ELR (cell line): ENCODE results near the gene AP4E1.
"Not testable (repeated sequence)": the region's sequence is repeated elsewhere in the genome, so short reads cannot be mapped to it uniquely, and the experiment has no call there.

Experiments used
- DNase-seq: peaks from one replicate; pipeline ENCODE4 v3.0.0-alpha.2; 2015; ENCODE audit warnings: low read depth

The AP4E1 gene

GRCh38 chr15:50908209-50909009 is at the start of gene AP4E1:
Gene AP4E1, plus strand, starts transcription at chr15:50908683. Its CDS starts 96 bp downstream, at chr15:50908779.
- peak; percentile 92 for DNase-seq

- DNase-seq: no peak
Observed at GRCh38 chr15:50860824-50861223, 47.7 kb upstream of the AP4E1 start.

- no peak for DNase-seq
Observed at GRCh38 chr15:50862553-50862952, 45.9 kb upstream of the AP4E1 start.

GRCh38 chr15:50864873-50865272 is 43.6 kb upstream of the AP4E1 start:
- DNase-seq: no peak

- DNase-seq: no peak
Observed at GRCh38 chr15:50865515-50866353, 42.7 kb upstream of the AP4E1 start.

GRCh38 chr15:50871832-50872231 is 36.7 kb upstream of the AP4E1 start:
- no peak for DNase-seq

GRCh38 chr15:50872832-50873426 is 35.6 kb upstream of the AP4E1 start:
- DNase-seq: no peak

GRCh38 chr15:50873935-50874361 is 34.5 kb upstream of the AP4E1 start:
- DNase-seq: no peak

GRCh38 chr15:50875238-50875637 is 33.2 kb upstream of the AP4E1 start:
- DNase-seq: not testable (repeated sequence)

GRCh38 chr15:50876260-50876988 is 32.1 kb upstream of the AP4E1 start:
- no peak for DNase-seq

- DNase-seq: peak; percentile 89
Observed at GRCh38 chr15:50876989-50877360, 31.5 kb upstream of the AP4E1 start.

- DNase-seq: no peak
Observed at GRCh38 chr15:50879016-50879617, 29.4 kb upstream of the AP4E1 start.

- DNase-seq: no peak
Observed at GRCh38 chr15:50880206-50880605, 28.3 kb upstream of the AP4E1 start.

GRCh38 chr15:50880651-50881114 is 27.8 kb upstream of the AP4E1 start:
- peak; percentile 62 for DNase-seq

GRCh38 chr15:50881121-50882048 is 27.1 kb upstream of the AP4E1 start:
- peak; percentile 36 for DNase-seq

GRCh38 chr15:50883903-50884302 is 24.6 kb upstream of the AP4E1 start:
- peak; percentile 85 for DNase-seq

- peak; percentile 89 for DNase-seq
Observed at GRCh38 chr15:50884540-50884939, 23.9 kb upstream of the AP4E1 start.

- no peak for DNase-seq
Observed at GRCh38 chr15:50886139-50886467, 22.4 kb upstream of the AP4E1 start.

GRCh38 chr15:50886611-50887345 is 21.7 kb upstream of the AP4E1 start:
- no peak for DNase-seq

- DNase-seq: no peak
Observed at GRCh38 chr15:50888054-50888453, 20.4 kb upstream of the AP4E1 start.
